GM19025 (cell line): ENCODE results near the gene PTPN3.
"Not testable (repeated sequence)": the region's sequence is repeated elsewhere in the genome, so short reads cannot be mapped to it uniquely, and the experiment has no call there.

Source experiments
- ATAC-seq: cut with Tn5 transposase; IDR thresholded peaks from one replicate; pipeline ENCODE4 v1.9.1; 2021; ENCODE audit warnings: mild to moderate bottlenecking, low read depth, moderate library complexity; ENCODE audit not compliant: unreplicated experiment

PTPN3 gene

GRCh38 chr9:109403766-109404320 is 94.3 kb downstream of the PTPN3 start:
- ATAC-seq = no peak

DNA sequence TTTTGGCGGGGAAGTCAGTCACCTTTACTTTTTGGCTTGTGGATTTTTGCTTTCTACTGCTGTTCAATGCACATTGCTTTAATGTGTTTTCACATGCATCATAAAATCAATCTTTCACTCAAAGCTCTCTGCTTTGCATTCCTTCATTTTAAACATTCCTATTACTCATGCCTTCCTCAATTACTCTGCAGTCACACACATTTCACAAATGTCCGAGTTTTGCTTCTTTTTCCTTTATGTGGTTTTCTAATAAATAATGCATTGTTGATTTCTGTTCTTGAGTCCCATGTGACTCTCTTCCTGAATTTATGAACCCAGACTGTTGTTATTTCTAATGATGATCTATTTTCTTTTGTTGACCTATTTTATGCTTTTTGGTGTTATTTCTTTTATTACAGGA is 95.0 kb downstream of the PTPN3 start:
- no peak for ATAC-seq

DNA sequence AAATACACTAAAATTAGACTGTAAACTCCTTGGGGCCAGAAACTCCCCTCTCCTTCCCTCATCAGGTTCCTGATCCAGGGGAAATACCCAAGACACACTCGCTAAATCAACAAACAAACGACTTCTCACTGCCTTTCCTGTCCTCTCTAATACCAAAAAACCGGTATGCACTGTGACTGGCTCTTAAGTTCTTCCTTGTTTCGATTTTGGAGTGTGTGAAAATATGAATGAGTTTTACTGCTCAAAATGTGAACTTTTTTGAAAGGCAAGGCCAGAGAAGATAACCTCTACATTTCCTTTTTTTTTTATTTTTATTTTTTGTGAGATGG is 96.2 kb downstream of the PTPN3 start:
- ATAC-seq = no peak

GRCh38 chr9:109401169-109401989 is 96.7 kb downstream of the PTPN3 start:
- ATAC-seq = no peak

GRCh38 chr9:109399258-109399767 is 98.8 kb downstream of the PTPN3 start:
- ATAC-seq = peak; percentile 87

- ATAC-seq = no peak
Observed at GRCh38 chr9:109391176-109391575, 106.9 kb downstream of the PTPN3 start.

DNA sequence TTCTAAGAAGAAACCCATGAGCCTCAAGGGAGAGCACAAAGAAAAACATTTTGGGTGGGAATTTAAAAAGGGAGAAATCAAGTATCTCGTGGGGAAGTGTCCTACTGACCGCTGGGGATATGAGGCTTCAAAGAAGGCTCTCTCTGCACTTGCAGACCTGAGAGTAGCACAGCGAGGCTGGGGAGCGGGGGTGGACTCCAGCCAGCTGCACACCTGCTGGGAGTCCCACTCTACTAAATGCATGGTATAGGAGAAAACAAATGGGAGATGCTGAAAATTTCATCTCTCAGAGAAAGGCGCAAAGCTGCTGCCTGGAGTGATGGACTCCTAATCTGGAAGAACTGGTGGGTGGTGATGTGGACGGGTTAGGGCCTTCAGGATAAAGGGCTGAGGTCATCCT is 110.3 kb downstream of the PTPN3 start:
- no peak for ATAC-seq

DNA sequence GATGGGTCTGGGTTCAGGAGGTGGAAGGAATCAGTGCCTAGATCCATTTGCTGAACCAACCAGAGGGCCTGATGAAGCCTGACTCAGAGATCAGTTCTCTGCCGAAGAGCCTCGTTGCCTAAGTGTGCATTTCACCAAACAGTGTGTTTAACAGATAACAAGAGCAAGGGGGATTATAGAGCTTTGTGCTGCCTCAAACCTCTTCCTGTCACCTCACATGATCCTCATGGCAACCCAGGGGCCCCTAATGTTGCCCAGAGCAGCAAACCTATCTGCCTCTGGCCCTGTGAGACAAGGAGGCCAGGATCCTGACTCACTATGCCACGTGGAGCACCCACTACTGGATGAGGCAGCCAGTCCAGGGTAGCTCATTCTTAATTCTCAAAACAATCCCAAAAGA is 110.9 kb downstream of the PTPN3 start:
- no peak for ATAC-seq

DNA sequence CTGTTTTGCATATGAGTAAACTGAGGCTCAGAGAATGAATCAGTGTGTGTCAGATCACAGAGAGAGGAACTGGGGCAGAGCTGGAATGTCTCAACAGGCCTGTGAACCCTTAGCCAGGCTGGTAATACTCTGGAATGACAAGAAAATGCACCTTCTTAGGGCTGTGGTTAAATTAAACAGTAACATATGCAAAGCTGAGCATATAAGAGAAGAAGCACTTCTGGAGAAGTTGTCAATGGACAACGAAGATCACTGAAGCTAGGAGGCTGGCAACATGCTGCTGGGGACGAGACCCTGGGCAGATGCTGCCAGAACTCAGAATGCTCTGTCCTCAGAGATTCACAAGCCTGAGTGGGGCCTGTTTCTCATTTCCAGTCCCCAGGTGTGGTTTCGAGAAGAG is 112.6 kb downstream of the PTPN3 start:
- no peak for ATAC-seq

GRCh38 chr9:109383947-109384346 is 114.2 kb downstream of the PTPN3 start:
- no peak for ATAC-seq

GRCh38 chr9:109383356-109383755 is 114.8 kb downstream of the PTPN3 start:
- ATAC-seq = no peak

GRCh38 chr9:109382585-109382984 is 115.5 kb downstream of the PTPN3 start:
- no peak for ATAC-seq

DNA sequence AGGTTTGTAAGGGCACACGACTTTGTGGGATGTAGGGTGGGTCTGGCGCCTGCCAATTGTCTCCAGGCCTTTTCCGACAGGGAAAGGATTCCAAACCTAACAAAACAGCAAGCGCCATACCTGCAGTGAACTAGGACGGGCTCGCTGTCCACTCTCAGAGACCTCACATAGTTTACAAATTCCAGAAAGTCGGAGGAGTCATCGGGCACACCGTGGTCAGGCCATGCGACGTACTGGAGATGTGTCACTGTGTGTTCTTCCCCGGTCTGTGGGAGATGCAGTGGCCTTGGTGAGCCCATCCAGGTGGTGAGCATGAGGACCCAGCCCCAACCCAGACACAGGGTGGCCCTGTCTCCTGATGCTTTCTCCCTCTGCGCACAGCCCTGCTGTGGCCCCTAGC is 115.9 kb downstream of the PTPN3 start:
- ATAC-seq = no peak

DNA sequence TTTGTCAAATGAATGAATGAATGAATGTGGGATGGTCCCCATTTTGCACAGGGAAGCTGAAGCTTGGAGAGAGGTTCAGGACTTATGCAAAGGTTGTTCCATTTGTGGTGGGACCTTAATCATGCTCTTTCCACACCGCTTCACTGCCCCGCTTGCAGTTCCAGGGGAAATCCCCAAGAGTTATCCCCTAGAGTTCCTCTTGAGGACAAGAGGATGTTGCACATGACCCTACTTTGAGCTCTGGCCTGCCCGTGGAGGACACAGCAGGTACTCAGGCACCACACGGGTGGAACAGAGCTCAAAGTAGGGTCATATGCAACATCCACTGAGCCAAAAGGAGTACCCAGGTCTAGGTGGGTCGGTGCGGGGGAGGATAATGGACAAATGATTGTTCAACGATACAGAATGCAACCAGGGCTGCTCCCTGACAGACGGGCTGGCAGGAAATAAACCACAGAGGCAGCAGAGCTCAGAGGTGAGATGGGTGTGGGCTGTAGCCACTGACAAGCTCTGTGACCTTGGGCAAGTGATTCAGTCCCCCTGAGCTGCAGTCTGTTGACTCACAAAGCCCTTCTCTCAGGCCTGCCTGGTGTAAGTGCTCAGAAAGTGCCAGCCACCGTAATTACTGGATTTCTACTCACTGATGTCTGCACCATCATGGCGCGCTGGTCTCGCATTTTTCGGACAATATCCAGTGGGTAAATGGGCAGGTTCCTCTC is 116.9 kb downstream of the PTPN3 start:
- peak; percentile 60 for ATAC-seq

GRCh38 chr9:109379513-109379912 is 118.6 kb downstream of the PTPN3 start:
- no peak for ATAC-seq

GRCh38 chr9:109378316-109378715 is 119.8 kb downstream of the PTPN3 start:
- ATAC-seq = no peak

- no peak for ATAC-seq
Observed at GRCh38 chr9:109372246-109372645, 125.9 kb downstream of the PTPN3 start.

GRCh38 chr9:109371374-109371773 is 126.7 kb downstream of the PTPN3 start:
- no peak for ATAC-seq

DNA sequence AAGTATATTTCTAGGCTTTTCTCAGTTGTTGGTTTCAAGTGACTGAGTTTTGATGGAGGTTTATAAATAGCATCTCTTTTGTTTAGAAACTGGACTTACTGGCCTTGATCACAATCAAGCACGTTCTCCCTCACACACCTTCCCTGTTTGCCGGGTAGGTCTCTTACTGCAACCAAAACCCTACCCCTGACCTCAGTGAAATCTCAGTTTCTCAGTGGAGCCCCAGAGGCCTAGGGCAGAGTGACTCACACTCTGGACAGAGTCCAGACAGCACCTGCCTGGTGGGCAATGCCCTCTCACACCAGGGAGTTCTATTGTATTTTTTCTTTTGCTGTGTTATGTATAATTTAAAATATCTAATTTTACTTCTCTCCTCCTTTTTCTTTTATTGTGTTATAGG is 128.8 kb downstream of the PTPN3 start:
- peak; percentile 51 for ATAC-seq

- no peak for ATAC-seq
Observed at GRCh38 chr9:109360771-109361170, 137.3 kb downstream of the PTPN3 start.

- ATAC-seq = not testable (repeated sequence)
Observed at GRCh38 chr9:109358968-109359603, 139.0 kb downstream of the PTPN3 start.
